ENCODE results near the gene CMTM5.
"Not testable (repeated sequence)": the region's sequence is repeated elsewhere in the genome, so short reads cannot be mapped to it uniquely, and the experiment has no call there.

Gene CMTM5

GRCh38 chr14:23400496-23401149 lies 23.8 kb downstream of the CMTM5 start:
- not testable (repeated sequence) for DNase-seq

- no peak for DNase-seq
Measured at GRCh38 chr14:23401291-23401690, 24.4 kb downstream of the CMTM5 start.

- DNase-seq, result no peak
Measured at GRCh38 chr14:23402296-23403138, 25.7 kb downstream of the CMTM5 start.

DNA sequence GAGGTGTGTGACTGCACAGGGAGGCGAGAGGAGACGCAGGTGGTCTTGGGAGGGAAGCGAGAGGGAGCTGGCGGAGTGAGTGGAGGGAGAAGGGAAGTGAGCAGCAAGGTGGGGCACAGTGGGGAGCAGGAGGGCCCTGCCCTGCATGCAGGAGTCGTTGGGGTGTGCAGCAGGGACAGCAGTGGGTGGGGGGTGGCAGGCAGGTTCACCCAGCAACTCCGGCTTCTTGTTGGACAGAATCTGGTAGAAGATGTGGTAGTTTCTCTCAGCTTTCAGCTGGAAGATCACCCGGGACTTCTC lies 26.2 kb downstream of the CMTM5 start:
- no peak for DNase-seq

GRCh38 chr14:23403908-23404307 lies 27.1 kb downstream of the CMTM5 start:
- DNase-seq, result no peak

- DNase-seq, result no peak
Measured at GRCh38 chr14:23404331-23404900, 27.6 kb downstream of the CMTM5 start.

DNA sequence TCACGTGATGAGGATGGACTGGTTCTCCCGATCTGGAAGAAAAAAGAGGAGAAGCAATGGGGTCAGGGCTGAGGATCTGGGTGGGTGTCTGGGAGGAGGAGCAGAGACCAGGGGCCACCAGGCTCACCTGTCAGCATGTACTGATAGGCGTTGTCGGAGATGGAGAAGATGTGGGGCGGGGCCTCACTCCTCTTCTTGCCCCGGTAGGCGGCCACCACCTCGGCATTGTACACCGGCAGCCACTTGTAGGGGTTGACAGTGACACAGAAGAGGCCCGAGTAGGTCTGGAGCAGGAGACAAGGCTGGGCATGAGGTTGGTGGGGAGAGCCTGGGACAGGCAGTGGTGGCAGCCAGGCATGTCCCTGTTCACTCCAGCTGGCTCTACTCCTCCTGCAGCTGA lies 28.2 kb downstream of the CMTM5 start:
- no peak for DNase-seq

DNA sequence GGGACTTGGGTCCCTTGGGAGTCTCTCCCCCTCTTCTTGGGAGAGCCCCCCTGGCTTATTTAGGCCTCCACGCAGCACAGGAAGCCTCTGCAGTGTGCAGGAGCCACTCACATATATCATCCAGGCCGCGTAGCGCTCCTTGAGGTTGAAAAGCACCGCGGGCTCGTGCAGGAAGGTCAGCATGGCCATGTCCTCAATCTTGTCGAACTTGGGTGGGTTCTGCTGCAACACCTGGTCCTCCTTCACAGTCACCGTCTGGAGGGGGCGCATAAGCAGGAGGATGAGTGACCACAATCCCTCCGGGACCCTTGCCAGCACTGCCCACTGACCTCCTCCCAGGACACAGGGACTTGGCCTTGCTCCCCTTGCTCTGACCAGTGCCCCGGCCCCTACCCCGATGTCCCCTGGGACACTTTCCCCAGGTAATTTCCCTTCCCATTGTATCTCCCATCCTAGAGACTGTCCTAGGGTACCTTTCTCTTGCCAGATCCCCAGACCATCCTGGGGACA lies 28.7 kb downstream of the CMTM5 start:
- no peak for DNase-seq

DNA sequence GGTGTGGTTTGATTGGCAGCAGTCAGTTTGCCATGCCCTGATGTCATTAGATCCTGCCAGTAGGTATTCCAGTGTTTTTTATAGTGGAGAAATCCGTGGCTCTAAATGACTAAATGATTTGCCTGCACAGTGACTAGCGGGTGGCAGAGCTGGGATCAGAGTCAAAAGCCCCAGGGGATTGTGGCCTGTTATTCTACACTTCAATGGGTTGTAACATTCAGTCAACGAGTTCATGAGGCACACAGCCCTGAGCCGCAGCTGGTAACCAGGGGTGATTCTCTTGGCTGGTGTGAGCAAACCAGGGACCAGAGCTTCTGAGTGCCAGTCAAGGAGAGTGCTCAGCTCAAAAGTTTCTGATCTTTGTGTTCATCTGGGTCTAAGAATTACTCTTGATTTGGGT lies 29.4 kb downstream of the CMTM5 start:
- DNase-seq, result no peak

- DNase-seq, result no peak
Measured at GRCh38 chr14:23406725-23407355, 30.0 kb downstream of the CMTM5 start.

DNA sequence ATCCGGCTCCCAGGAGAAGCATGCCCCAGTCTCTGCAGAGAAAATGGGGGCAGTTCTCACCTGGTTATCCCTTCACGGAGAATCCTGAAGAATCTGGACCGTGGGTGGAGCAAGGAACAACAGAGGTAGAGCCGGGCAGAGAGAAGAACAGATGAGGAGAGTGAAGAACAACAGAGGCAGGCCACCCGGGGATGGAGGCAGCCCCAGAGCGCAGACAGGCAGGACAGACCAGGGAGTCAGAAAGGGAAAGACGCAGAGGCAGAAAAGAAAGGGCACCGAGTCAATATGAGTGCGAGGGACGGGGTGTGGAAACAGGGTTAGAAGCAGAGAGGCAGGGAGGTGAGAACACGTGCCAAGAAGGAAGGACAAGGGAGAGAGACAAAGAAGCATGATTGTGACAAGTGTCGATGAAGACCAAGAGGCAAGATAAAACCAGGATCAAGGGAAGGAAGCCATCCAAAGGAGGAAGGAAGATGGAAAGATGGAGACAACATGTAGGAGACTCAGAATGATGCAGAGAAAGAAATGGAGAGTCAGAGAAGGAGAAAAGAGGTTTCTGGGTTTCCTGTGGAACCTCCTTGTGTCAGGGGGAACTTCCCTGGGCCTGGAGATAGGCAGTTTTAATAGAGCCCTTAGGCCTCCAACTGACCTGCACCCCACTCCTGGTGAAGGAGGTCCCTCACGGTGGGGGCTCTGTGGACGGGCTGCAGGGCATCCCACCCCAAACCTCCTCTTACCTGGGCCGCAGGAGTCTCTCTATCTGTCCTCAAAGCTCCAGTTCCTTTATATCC lies 30.9 kb downstream of the CMTM5 start, which contains the start of gene MYH6:
TSS of gene MYH6 (minus strand) at position 758 of the 791 bp plus-strand sequence. CDS start 1,050 bp downstream, outside the sequence.
- DNase-seq, result no peak

- no peak for DNase-seq
Measured at GRCh38 chr14:23408307-23408630, 31.4 kb downstream of the CMTM5 start.

DNA sequence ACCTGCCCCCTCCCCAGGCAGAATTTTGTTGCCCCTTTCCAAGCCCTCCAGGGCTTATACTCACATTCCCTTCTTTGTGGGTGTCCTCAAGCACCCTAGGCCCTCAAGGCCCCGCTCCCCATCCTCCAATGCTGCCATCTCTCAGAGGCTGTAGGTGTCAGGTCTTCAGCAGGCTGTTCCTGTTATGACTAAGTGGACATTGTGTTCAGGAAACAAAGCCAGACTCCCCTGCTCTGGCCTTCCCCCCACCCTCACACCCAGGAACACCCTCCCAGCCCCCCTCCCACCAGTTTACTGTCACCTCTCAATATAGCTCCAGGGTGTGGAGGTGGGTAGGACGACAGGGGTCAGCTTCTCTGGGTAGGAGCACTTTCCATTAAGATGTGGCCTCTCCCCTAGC lies 32.6 kb downstream of the CMTM5 start:
- DNase-seq, result no peak

GRCh38 chr14:23409966-23410635 lies 33.3 kb downstream of the CMTM5 start:
- no peak for DNase-seq

DNA sequence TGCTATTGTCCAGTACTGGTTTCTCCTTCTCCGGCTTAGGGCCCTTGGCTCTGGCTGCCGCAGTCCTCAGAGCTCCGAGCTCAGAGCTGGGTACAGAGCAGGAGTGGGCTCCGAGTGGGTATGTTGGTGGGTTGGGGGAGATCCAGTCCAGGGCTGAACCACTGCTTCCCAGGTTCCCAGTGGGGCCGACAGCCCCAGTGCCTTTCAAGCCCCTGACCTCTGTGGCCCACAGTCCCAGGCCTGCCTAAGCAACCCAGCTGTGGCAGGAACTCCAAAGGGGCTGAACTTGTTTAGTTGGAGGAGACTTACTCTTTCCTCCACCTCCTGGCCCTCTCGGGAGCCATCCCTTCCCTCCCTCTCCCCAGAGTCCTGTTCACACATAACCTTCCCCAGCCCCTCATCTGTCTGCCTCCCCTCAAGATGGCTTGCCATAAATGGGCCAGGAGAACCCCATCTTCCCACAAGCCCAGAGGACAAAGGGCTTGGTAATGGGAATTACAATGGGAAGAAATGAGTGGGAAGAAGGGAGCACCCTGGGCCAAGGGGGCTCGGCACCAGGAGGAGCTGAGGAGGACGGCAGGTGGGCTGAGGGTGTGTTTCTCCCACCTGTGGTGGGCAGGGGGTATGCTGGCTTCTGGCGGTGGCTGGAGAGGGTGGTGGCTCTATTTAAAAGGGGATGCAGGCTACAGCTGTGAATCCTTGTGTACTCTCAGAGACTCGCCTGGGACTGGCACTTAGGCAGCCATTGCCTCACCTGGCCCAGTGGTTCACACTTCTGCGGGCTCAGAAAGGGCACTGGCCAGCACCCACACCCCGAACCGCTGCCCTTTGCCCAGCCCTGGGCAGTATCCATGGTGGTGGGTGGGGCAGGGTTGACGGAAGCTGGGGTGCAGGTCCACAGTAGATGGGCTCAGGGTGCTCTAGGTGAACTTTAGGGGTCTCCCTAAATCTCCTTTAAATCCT lies 35.0 kb downstream of the CMTM5 start:
- no peak for DNase-seq

DNA sequence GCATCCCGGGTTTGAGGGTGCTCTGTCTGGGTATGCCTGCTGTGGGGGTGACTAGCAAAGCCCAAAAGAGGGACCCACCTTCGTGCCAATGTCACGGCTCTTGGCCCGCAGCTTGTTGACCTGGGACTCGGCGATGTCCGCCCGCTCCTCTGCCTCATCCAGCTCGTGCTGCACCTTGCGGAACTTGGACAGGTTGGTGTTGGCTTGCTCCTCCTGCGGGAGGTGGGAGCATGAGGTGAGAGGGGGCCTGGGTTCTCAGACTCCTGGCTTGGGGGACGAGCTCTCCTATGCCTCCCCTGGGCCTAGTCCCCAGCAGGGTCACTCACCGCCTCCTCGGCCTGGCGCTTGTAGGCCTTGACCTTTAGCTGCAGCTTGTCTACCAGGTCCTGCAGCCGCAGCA lies 36.8 kb downstream of the CMTM5 start:
- no peak for DNase-seq

GRCh38 chr14:23414254-23414653 lies 37.4 kb downstream of the CMTM5 start:
- DNase-seq, result no peak

- DNase-seq, result no peak
Measured at GRCh38 chr14:23414906-23415820, 38.3 kb downstream of the CMTM5 start.

GRCh38 chr14:23415821-23416778 lies 39.3 kb downstream of the CMTM5 start:
- DNase-seq, result no peak

Data from stimulated activated CD4-positive, alpha-beta T cell treated with anti-CD3 and anti-CD28 coated beads, Interleukin-4, amount 100 ng/mL, for 1 hour (primary cell).